C4-2B (cell line): Measurements from ENCODE around the gene CTCFL.

ENCODE experiments used
- H3K27ac ChIP-seq: fragments of 450-650 bp; 2 replicates; pipeline ENCODE4 v1.5.1; 2017
- ZFX ChIP-seq: fragments of 450-650 bp; IDR thresholded peaks from 2 replicates; pipeline ENCODE4 v1.6.1; 2017
- TF ChIP-seq, protein P1 (sequence below): fragments of 450-650 bp; conservative IDR thresholded peaks from 2 replicates; pipeline ENCODE4 v1.5.1; 2017; ENCODE audit warnings: mild to moderate bottlenecking

The CTCFL gene

DNA sequence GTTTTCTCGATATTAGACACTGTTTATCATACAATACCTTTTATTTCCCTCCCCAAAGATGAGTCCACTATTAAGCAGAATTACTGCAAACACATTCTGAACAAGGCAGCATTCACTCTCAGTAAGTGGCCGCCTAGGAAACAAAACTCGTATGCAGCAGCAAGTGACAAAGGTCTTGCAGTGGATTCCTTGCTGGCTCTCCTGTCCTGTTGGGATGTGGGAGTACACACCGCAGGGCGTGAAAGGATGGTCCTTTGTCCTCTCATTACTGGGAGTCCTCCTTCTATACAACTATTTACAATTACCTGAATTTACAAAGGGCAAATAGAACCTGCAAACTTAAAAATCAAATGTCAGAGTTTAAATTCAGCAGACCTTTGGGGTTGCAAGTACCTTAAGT lies 16.1 kb downstream of the CTCFL start:
- no peak for TF ChIP-seq ZFX
- TF ChIP-seq, protein P1, sequence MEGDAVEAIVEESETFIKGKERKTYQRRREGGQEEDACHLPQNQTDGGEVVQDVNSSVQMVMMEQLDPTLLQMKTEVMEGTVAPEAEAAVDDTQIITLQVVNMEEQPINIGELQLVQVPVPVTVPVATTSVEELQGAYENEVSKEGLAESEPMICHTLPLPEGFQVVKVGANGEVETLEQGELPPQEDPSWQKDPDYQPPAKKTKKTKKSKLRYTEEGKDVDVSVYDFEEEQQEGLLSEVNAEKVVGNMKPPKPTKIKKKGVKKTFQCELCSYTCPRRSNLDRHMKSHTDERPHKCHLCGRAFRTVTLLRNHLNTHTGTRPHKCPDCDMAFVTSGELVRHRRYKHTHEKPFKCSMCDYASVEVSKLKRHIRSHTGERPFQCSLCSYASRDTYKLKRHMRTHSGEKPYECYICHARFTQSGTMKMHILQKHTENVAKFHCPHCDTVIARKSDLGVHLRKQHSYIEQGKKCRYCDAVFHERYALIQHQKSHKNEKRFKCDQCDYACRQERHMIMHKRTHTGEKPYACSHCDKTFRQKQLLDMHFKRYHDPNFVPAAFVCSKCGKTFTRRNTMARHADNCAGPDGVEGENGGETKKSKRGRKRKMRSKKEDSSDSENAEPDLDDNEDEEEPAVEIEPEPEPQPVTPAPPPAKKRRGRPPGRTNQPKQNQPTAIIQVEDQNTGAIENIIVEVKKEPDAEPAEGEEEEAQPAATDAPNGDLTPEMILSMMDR: no peak
- H3K27ac ChIP-seq: no peak overlapping the region

- TF ChIP-seq ZFX: no peak
- TF ChIP-seq, protein P1: no peak
- H3K27ac ChIP-seq: no peak overlapping the region
Observed at GRCh38 chr20:57508381-57508780, 16.6 kb downstream of the CTCFL start.

DNA sequence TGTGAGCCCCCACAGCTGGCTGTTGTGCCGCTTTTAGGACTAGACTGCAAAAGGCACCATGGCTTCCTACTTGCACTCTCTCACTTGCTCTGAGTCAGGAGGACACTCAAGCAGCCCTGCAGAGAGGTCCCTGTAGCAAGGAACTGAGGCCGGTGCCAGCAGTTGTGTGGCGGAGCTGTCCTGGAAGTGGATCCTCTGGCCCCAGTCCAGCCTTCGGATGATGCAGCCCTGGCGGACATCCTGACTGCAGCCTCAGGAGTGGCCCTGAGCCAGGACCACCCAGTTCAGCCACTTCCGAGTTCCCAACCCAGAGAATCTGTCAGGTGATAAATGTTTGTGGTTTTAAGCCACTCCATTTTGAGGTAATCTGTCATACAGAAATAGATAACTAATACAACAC lies 17.5 kb downstream of the CTCFL start:
- no peak overlapping the region for H3K27ac ChIP-seq
- TF ChIP-seq, protein P1: no peak
- no peak for TF ChIP-seq ZFX

DNA sequence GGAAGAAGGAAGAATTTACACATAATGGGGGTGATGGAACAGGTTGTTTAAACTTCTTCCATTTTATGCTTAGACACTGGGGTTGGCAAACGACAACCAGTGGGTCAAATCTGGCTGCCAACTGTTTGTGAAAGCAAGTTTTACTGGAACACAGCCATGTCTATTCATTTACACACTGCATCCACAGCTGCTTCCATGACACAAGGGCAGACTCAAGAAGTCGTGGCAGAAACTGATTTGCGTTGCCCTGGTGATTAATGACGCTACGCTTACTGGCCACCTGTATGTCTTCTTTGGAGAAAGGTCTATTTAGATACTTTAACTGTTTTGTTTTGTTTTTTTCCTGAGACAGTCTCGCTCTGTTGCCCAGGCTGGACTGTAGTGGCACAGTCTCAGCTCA lies 19.0 kb downstream of the CTCFL start:
- no peak for TF ChIP-seq ZFX
- TF ChIP-seq, protein P1: no peak
- no peak overlapping the region for H3K27ac ChIP-seq

- TF ChIP-seq, protein P1: no peak
- TF ChIP-seq ZFX: no peak
- H3K27ac ChIP-seq: no peak overlapping the region
Observed at GRCh38 chr20:57504411-57504810, 20.5 kb downstream of the CTCFL start.

GRCh38 chr20:57503035-57503658 lies 21.8 kb downstream of the CTCFL start:
- TF ChIP-seq, protein P1: no peak
- TF ChIP-seq ZFX: no peak
- H3K27ac ChIP-seq: no peak overlapping the region

DNA sequence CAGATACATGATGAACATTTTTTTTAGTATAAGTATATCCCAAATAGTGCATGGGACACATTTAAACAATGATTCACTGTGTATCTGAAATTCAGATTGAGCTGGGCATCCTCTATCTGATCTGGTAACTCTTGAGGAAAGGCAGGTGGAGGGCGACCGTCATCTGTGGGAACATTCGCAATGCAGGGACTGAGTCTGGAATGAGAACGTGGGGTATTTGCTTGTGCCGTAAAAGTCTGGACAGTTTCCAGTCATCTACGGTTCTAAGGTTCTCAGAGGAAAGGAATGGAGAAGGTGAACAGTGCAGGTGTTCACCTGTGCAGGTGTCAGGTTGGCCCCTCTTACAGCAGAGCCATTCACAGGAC lies 22.6 kb downstream of the CTCFL start:
- H3K27ac ChIP-seq: no peak overlapping the region
- TF ChIP-seq, protein P1: no peak
- TF ChIP-seq ZFX: no peak
